GM21515 (cell line): ENCODE measurements around the gene CAVIN2.
"Not testable (repeated sequence)": the region's sequence is repeated elsewhere in the genome, so short reads cannot be mapped to it uniquely, and the experiment has no call there.

ENCODE experiments used
- ATAC-seq: cut with Tn5 transposase; IDR thresholded peaks from one replicate; pipeline ENCODE4 v1.9.1; 2021; ENCODE audit not compliant: unreplicated experiment

Gene CAVIN2

DNA sequence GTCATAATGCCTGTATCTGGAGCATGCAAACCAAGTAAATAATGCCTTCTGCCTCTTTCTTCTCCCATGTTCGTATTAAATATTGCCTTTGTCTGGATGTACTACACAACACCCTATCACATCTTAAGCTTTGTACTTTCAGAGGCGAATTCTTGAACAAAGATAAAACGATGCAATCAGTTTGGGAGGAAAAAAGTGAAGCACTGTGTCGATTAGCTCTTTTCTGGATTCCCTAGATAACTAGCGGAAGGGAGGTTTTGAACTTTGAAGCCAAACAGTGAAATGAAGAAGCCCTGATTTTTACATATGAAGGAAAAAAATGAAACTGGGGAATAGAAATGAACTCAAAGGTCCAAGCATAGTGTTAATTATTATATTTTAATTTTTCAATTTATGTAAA, 44.7 kb downstream of the CAVIN2 start:
- no peak for ATAC-seq

- no peak for ATAC-seq
These were observed 46.0 kb downstream of the CAVIN2 start for GRCh38 chr2:191800874-191801273.

DNA sequence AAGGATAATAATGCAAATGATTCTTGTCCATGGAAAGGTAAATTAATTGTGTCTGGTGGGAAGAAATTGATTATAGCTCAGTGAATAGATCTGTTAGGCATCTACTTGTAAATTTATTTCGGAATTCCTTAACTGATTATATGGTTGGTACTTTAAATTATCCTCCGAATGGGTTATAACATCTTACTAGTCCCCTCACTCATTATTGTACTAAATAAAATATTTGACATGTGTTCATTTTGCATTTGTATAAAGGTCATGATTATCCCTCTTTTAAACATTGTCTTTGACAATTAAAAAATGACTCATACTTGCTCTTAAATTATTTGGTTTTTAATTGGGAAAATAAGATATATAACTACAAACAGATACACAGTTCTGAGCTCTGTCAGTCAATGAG, 47.4 kb downstream of the CAVIN2 start:
- ATAC-seq, result no peak

DNA sequence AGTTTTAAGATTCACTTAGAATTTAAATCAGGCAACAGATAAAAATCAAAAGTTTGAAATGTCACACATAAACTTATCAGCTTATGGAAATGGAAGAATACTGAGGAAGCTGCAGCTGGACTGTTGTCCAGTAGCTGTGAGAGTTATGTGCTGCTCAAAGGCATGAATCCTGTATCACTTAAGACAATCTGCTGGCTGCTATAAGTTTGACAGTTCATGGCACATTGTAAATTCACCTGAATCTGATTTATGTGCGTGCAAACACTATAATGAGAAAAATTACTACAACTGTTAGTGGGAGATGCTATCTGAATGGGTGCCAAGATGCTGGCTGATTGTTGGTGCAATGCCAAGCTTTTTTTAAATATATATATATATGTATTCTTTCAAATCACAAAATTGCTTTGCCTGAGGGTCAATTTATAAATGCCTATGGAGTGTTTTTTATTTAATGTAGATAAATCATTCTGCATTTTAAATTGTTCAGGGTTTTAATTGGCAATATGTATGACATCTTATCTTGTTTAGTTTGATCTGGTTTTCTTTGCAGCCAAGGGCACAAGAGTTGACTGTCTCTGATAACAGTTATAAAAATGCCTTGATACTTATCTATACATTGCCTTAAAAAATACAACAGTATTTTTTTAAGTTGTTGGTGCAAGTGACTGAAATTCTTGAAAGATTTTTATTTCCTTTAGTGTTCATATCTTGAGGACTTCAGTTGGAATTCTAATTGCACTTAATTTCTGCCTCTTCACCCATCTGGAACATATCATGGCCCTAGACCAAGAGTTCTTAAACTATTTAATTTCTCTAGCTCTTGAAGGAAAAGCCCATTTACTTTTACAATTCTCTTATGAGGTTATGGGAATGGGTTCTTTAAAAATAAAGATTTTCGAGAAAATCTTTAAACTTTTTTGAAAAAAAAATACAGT, 48.7 kb downstream of the CAVIN2 start:
- no peak for ATAC-seq

GRCh38 chr2:191797500-191797899, 49.4 kb downstream of the CAVIN2 start:
- ATAC-seq, result no peak

- no peak for ATAC-seq
These were observed 51.2 kb downstream of the CAVIN2 start for GRCh38 chr2:191795715-191796114.

GRCh38 chr2:191791953-191792560, 54.8 kb downstream of the CAVIN2 start:
- ATAC-seq, result no peak

- no peak for ATAC-seq
These were observed 56.2 kb downstream of the CAVIN2 start for GRCh38 chr2:191790737-191791136.

- ATAC-seq, result no peak
These were observed 57.1 kb downstream of the CAVIN2 start for GRCh38 chr2:191789796-191790195.

GRCh38 chr2:191786694-191787093, 60.2 kb downstream of the CAVIN2 start:
- no peak for ATAC-seq

GRCh38 chr2:191785651-191786050, 61.2 kb downstream of the CAVIN2 start:
- ATAC-seq, result not testable (repeated sequence)
